Measurements from ENCODE around the gene NTSR1.

NTSR1 gene

DNA sequence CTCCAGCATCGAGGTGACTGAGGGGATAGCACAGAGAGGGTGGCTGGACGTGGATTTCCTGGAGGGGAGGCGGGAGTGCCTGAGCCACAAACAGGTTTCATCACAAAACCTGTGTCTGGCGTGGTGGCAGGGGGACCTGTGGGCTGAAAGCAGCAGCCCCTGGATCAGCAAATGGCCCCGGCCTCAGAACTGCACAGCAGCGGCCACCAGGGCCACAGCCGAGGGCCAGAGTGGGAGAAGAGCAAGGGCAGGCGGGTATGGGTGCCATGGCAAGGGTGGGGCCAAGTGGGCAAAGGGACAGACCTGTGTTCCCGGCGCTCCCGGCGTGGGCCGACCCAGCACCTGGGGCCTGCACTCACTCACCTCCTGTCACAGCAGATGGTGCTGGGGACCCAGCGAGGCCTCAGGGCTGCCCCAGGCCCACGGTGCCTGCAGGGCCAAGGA lies 19.0 kb downstream of the NTSR1 start:
- TF ChIP-seq CTCF (IDR thresholded peaks at IDR 0.05; ENCODE audit: extremely low read depth, missing control alignments): no peak
- no peak for DNase-seq (ENCODE audit: low spot score)

- no peak for DNase-seq (ENCODE audit: low spot score)
- no peak for TF ChIP-seq CTCF (IDR thresholded peaks at IDR 0.05; ENCODE audit: extremely low read depth, missing control alignments)
These were observed 19.6 kb downstream of the NTSR1 start for GRCh38 chr20:62728028-62728780.

- TF ChIP-seq CTCF (IDR thresholded peaks at IDR 0.05; ENCODE audit: extremely low read depth, missing control alignments): no peak
- DNase-seq (ENCODE audit: low spot score): no peak
These were observed 20.2 kb downstream of the NTSR1 start for GRCh38 chr20:62728781-62729300.

GRCh38 chr20:62730481-62730880 lies 21.8 kb downstream of the NTSR1 start:
- DNase-seq (ENCODE audit: low spot score): no peak
- no peak for TF ChIP-seq CTCF (IDR thresholded peaks at IDR 0.05; ENCODE audit: extremely low read depth, missing control alignments)

DNA sequence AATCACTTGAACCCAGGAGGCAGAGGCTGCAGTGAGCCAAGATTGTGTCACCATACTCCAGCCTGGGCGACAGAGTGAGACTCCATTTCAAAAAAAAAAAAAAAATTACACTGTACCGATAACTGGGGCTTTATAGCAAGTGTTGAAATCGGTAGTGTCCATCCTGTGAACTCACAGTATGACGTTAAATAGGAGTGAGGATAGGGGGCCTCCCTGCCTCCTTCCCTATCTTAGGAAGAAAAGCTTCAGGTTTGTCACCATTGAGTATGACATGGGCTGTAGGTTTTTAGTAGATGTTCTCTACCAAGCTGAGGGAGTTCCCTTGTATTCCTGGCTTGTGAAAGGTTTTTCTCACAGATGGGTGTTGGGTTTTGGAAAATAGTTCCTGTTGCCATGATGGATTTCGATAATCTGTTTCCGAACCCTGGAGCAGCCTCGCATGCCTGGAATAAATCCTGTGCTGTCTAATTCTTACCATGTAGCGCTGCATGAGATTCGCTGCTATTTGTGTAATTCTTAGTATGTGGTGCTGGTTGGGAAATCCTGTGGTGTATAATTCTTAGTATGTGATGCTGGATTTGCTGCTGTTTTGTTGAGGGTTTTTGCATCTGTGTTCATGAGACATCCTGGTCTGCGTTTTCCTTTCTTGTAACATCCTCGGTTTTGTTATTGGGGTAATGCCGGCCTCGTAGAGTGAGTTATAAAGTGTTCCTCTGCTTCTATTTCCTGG lies 23.6 kb downstream of the NTSR1 start:
- DNase-seq (ENCODE audit: low spot score): no peak
- no peak for TF ChIP-seq CTCF (IDR thresholded peaks at IDR 0.05; ENCODE audit: extremely low read depth, missing control alignments)

DNA sequence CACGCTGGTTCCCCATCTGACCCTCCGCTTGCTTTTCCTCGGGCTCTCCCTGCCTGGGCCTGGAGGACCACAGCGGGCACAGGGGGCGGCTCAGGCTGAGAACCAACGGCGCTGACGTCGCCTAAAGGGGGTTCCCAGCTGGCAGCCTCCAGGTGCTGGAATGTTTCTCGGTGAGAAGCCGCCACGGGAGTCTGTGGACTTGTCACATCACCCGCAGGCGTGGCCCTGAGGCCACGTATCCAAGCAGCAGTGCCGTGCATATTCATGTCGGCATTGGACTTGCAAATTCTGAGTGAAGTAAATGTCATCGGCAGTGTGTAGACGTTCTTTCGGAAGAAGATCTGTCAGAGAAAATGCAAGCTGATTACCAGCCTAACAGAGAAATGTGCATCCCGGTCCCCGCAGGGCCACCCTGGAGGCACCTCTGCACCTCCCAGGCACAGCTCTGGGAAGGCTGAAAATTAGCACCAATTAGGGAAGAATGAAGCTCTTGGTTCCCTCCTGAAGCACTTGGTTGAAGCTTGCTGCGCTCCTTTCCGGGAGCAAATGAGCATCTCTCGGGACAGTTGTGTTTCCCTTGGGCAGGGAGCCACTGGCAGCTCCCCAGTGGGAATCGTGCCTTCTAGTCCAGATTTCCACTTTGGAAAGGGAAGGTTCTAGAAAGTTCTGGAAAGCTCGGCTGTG lies 24.3 kb downstream of the NTSR1 start:
- no peak for DNase-seq (ENCODE audit: low spot score)
- no peak for TF ChIP-seq CTCF (IDR thresholded peaks at IDR 0.05; ENCODE audit: extremely low read depth, missing control alignments)

- TF ChIP-seq CTCF (IDR thresholded peaks at IDR 0.05; ENCODE audit: extremely low read depth, missing control alignments): no peak
- no peak for DNase-seq (ENCODE audit: low spot score)
These were observed 24.8 kb downstream of the NTSR1 start for GRCh38 chr20:62733526-62733842.

Data from GM20000 (cell line).